Activated T-cell treated with anti-CD3 and anti-CD28 coated beads for 1 hour (primary cell): ENCODE results near the gene GAS6.

Experiments used
- DNase-seq: peaks from one replicate; pipeline ENCODE4 v3.0.0-alpha.2; 2020; ENCODE audit warnings: low read depth

Gene GAS6

GRCh38 chr13:113851826-113852535 lies 11.9 kb downstream of the GAS6 start:
- DNase-seq = no peak

- no peak for DNase-seq
Observed at GRCh38 chr13:113851480-113851803, 12.4 kb downstream of the GAS6 start.

GRCh38 chr13:113850722-113851479 lies 13.0 kb downstream of the GAS6 start:
- no peak for DNase-seq

- DNase-seq = no peak
Observed at GRCh38 chr13:113849981-113850721, 13.7 kb downstream of the GAS6 start.

- no peak for DNase-seq
Observed at GRCh38 chr13:113849546-113849945, 14.3 kb downstream of the GAS6 start.

- no peak for DNase-seq
Observed at GRCh38 chr13:113848431-113849260, 15.2 kb downstream of the GAS6 start.

GRCh38 chr13:113848020-113848419 lies 15.9 kb downstream of the GAS6 start:
- DNase-seq = no peak

GRCh38 chr13:113846636-113847318 lies 17.1 kb downstream of the GAS6 start:
- no peak for DNase-seq

GRCh38 chr13:113845723-113846635 lies 17.9 kb downstream of the GAS6 start:
- no peak for DNase-seq

GRCh38 chr13:113845055-113845454 lies 18.8 kb downstream of the GAS6 start:
- no peak for DNase-seq

GRCh38 chr13:113843864-113844556 lies 19.9 kb downstream of the GAS6 start:
- no peak for DNase-seq

GRCh38 chr13:113843063-113843654 lies 20.7 kb downstream of the GAS6 start:
- DNase-seq = no peak

GRCh38 chr13:113842336-113843062 lies 21.4 kb downstream of the GAS6 start:
- no peak for DNase-seq

GRCh38 chr13:113841353-113841650 lies 22.6 kb downstream of the GAS6 start:
- DNase-seq = no peak

- no peak for DNase-seq
Observed at GRCh38 chr13:113840541-113841352, 23.1 kb downstream of the GAS6 start.

GRCh38 chr13:113839536-113840204 lies 24.2 kb downstream of the GAS6 start:
- DNase-seq = no peak

GRCh38 chr13:113838711-113839201 lies 25.1 kb downstream of the GAS6 start:
- no peak for DNase-seq
